ENCODE results near the gene CD79B.
"Not testable (repeated sequence)": the region's sequence is repeated elsewhere in the genome, so short reads cannot be mapped to it uniquely, and the experiment has no call there.

- TF ChIP-seq CTCF (IDR thresholded peaks at IDR 0.05); REST (IDR thresholded peaks at IDR 0.05; ENCODE audit: insufficient read depth in 1 of 2, low read depth in 2 of 2, low read length in 1 of 2): not testable (repeated sequence)
These were observed 30.2 kb downstream of the CD79B start for GRCh38 chr17:63901971-63902370.
